GM12878 (cell line): ENCODE data around the gene ATP5ME. TPM values are rescaled to one million over a fixed set of nuclear protein-coding genes. Genes with fewer than 3 reads are reported as not detected.

ENCODE experiments used
- BRCA1 ChIP-seq: IDR thresholded peaks from 2 replicates; pipeline ENCODE4 v1.6.1; 2011; ENCODE audit warnings: low read depth, low read length, improper control_type of control experiment
- CEBPZ ChIP-seq: fragments of 150-350 bp; IDR thresholded peaks from 2 replicates; pipeline ENCODE4 v1.6.1; 2016; ENCODE audit warnings: low read depth, low read length
- CHD4 ChIP-seq: fragments of 200-600 bp; sonication (generic); IDR thresholded peaks from 2 replicates; pipeline ENCODE4 v1.6.1; 2016; ENCODE audit warnings: mild to moderate bottlenecking
- MEF2B ChIP-seq: fragments of 450-650 bp; IDR thresholded peaks from 2 replicates; pipeline ENCODE4 v1.6.1; 2018; ENCODE audit warnings: mild to moderate bottlenecking, moderate library complexity; ENCODE audit not compliant: partially characterized antibody, poor library complexity, severe bottlenecking
- RCOR1 ChIP-seq: conservative IDR thresholded peaks from 2 replicates; pipeline ENCODE4 v1.6.1; 2012; ENCODE audit warnings: low read depth, low read length, improper control_type of control experiment
- RELB ChIP-seq: fragments of 450-650 bp; IDR thresholded peaks from 2 replicates; pipeline ENCODE4 v1.6.1; 2017; ENCODE audit warnings: low read depth, mild to moderate bottlenecking, moderate library complexity
- SMARCA5 ChIP-seq: fragments of 450-650 bp; IDR thresholded peaks from 2 replicates; pipeline ENCODE4 v1.6.1; 2017; ENCODE audit warnings: mild to moderate bottlenecking
- SREBF1 ChIP-seq: IDR thresholded peaks from 2 replicates; pipeline ENCODE4 v1.6.1; 2012; ENCODE audit warnings: mild to moderate bottlenecking, low read length
- SUPT20H ChIP-seq: IDR thresholded peaks from 2 replicates; pipeline ENCODE4 v1.6.1; 2011; ENCODE audit warnings: low read depth, mild to moderate bottlenecking, low read length, moderate library complexity, borderline replicate concordance; ENCODE audit not compliant: control insufficient read depth
- TCF12 ChIP-seq: IDR thresholded peaks from 2 replicates; pipeline ENCODE4 v1.6.1; 2011; ENCODE audit warnings: low read depth, mild to moderate bottlenecking, low read length
- ZNF217 ChIP-seq: fragments of 450-650 bp; IDR thresholded peaks from 2 replicates; pipeline ENCODE4 v1.6.1; 2017; ENCODE audit warnings: antibody characterized with exemption, mild to moderate bottlenecking
- ZSCAN29 ChIP-seq: fragments of 450-650 bp; IDR thresholded peaks from 2 replicates; pipeline ENCODE4 v1.6.1; 2017; ENCODE audit warnings: mild to moderate bottlenecking, moderate library complexity
- polyA plus RNA-seq, 11 experiments: library from polyadenylated mRNA; depleted of rRNA in 4 of 11; unstranded in 6 of 11; stranded (reverse) in 5 of 11; fragments of >200 nt; fragmentation: Nextera tagmentation in 4 of 11; fragmentation: Illumina TruSeq in 1 of 11; extraction: Ambion mirVana in 4 of 11; extraction: Trizol in 1 of 11; gene quantifications; 1 replicate in 1 of 11; 2 replicates in 10 of 11; pipeline versions ENCODE4 v1.2.1 to v1.2.3, GENCODE V29; 2011 to 2016; ENCODE audit warnings: inconsistent platforms in 2 of 11, missing spikeins in 2 of 11, low read depth in 1 of 11
- total RNA-seq, 4 experiments: library from RNA; depleted of rRNA in 3 of 4; stranded (reverse); fragments of >200 nt in 3 of 4; fragmentation: Illumina TruSeq in 1 of 4; extraction: Trizol in 1 of 4; gene quantifications; 2 replicates each; pipeline versions ENCODE4 v1.2.1 to v1.2.3, GENCODE V29; 2013 to 2021
- TF ChIP-seq, protein P1 (sequence below): fragments of 450-650 bp; conservative IDR thresholded peaks from 2 replicates; pipeline ENCODE4 v1.6.1; 2017; ENCODE audit warnings: mild to moderate bottlenecking, moderate library complexity

Gene ATP5ME
- total and polyA plus RNA-seq, 10 of the 15 experiments (the other 5 are each of a cell fraction or from before 2014, with no cell fraction given) = 279 to 2,374 (median 509) TPM

DNA sequence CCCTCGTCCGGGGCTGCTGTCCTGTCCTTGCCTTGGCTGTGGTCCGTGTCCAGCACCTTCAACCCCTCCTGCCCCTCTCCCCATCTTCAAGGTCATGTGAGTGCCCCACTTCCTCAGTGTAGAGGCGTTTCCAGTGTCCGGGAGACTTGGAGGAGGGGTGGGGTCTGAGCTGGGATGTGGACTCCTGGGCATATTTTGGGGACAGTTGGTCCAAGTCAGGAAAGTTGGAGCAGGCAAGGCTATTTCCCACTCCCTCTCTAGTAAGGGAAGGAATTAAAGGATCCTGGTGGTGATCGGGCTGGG lies 34.5 kb upstream of the ATP5ME start (continued):
- TF ChIP-seq, protein P1, sequence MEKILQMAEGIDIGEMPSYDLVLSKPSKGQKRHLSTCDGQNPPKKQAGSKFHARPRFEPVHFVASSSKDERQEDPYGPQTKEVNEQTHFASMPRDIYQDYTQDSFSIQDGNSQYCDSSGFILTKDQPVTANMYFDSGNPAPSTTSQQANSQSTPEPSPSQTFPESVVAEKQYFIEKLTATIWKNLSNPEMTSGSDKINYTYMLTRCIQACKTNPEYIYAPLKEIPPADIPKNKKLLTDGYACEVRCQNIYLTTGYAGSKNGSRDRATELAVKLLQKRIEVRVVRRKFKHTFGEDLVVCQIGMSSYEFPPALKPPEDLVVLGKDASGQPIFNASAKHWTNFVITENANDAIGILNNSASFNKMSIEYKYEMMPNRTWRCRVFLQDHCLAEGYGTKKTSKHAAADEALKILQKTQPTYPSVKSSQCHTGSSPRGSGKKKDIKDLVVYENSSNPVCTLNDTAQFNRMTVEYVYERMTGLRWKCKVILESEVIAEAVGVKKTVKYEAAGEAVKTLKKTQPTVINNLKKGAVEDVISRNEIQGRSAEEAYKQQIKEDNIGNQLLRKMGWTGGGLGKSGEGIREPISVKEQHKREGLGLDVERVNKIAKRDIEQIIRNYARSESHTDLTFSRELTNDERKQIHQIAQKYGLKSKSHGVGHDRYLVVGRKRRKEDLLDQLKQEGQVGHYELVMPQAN = no peak
- TF ChIP-seq ZNF217 = no peak
- TF ChIP-seq SUPT20H = no peak
- TF ChIP-seq MEF2B = no peak
- TF ChIP-seq TCF12 = no peak
- TF ChIP-seq RELB = no peak
- no peak for TF ChIP-seq CHD4
- no peak for TF ChIP-seq SMARCA5
- no peak for TF ChIP-seq ZSCAN29
- no peak for TF ChIP-seq CEBPZ
- no peak for TF ChIP-seq BRCA1
- TF ChIP-seq SREBF1 = no peak
- TF ChIP-seq RCOR1 = no peak
